IgD-negative memory B cell (primary cell): ENCODE measurements around the gene CCNY. TPM values are rescaled to one million over a fixed set of nuclear protein-coding genes. Genes with fewer than 3 reads are reported as not detected.
"Not testable (repeated sequence)": the region's sequence is repeated elsewhere in the genome, so short reads cannot be mapped to it uniquely, and the experiment has no call there.

ENCODE experiments used
- H3K27ac Mint-ChIP-seq, 3 donors: one replicate each; pipeline ENCODE4 v1.8.0; 2020 to 2022; ENCODE audit warnings: mild to moderate bottlenecking in 3 of 3, mixed read lengths in 3 of 3, moderate library complexity in 1 of 3
- H3K27me3 Mint-ChIP-seq: one replicate; pipeline ENCODE4 v1.8.0; 2021; ENCODE audit warnings: mixed read lengths
- H3K36me3 Mint-ChIP-seq: one replicate; pipeline ENCODE4 v1.8.0; 2020; ENCODE audit warnings: mild to moderate bottlenecking, mixed read lengths
- H3K4me1 Mint-ChIP-seq, 3 donors: one replicate each; pipeline ENCODE4 v1.8.0; 2020 to 2022; ENCODE audit warnings: mixed read lengths in 3 of 3, mild to moderate bottlenecking in 1 of 3
- H3K4me3 Mint-ChIP-seq, 4 donors: one replicate each; pipeline ENCODE4 v1.8.0; 2020 to 2022; ENCODE audit warnings: mild to moderate bottlenecking in 4 of 4, mixed read lengths in 4 of 4, moderate library complexity in 3 of 4
- H3K9me3 Mint-ChIP-seq, 3 donors: one replicate each; pipeline ENCODE4 v1.8.0; 2020 to 2021; ENCODE audit warnings: mixed read lengths in 3 of 3, mild to moderate bottlenecking in 1 of 3
- polyA plus RNA-seq: library from polyadenylated mRNA; unstranded; fragments of 300-500 nt; fragmentation: Illumina TruSeq; gene quantifications from one replicate; pipeline ENCODE4 v1.2.3, GENCODE V29; 2021

Gene CCNY
- polyA plus RNA-seq, 1 donor from 2014 or later = 8.3 TPM

DNA sequence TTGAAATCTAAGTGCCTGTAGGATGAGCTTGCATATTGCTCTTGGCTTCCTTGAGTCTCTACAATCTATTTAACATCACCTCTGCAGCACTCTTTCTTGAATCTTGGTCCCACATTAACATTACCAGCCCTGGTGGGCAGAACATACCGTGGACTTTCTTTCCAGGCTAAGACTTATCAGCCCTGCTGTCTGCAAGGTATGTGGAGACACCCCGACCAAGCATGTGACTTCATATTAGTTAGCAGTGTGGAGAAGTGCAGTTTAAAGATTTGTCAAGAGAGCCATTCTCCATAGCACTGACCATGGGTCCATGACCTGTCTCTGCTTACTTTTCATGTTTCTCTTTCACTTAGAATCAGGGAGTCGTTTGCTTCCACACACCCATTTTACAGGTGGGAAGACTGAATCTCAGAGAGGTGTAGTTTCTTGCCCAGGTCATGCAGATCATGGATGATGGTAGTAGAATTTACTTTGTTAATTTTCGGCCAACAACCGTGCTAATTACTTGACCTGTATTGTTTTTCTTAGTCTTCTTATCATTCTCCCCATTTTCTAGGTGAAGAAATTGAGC is 6.0 kb downstream of the CCNY start:
- no peaks in the 10 kb centered on the region for H3K36me3 Mint-ChIP-seq
- H3K9me3 Mint-ChIP-seq = no peaks in the 10 kb centered on the region
- H3K4me3 Mint-ChIP-seq = peak overlapping the region in 2 of 4 donors; percentile 45 to 53

GRCh38 chr10:35343739-35344138 is 7.4 kb downstream of the CCNY start:
- Mint-ChIP-seq H3K4me1 (peaks cover 32 to 55% (median 43%) of the 10 kb centered on the region in 3 donors), H3K27me3 (no peaks in the 10 kb centered on the region), H3K27ac (no peak overlapping the region), H3K9me3 (no peaks in the 10 kb centered on the region), H3K4me3 (no peak overlapping the region), H3K36me3 (no peaks in the 10 kb centered on the region)

More for the DNA sequence above, 6.0 kb downstream of the CCNY start:
- no peak overlapping the region for H3K27ac Mint-ChIP-seq
- no peaks in the 10 kb centered on the region for H3K27me3 Mint-ChIP-seq
- H3K4me1 Mint-ChIP-seq = peaks cover 43 to 58% (median 44%) of the 10 kb centered on the region in 3 donors

GRCh38 chr10:35345383-35345742 is 9.1 kb downstream of the CCNY start:
- H3K27ac Mint-ChIP-seq = no peak overlapping the region

GRCh38 chr10:35346248-35346647 is 9.9 kb downstream of the CCNY start:
- H3K36me3 Mint-ChIP-seq = no peaks in the 10 kb centered on the region
- H3K27me3 Mint-ChIP-seq = no peaks in the 10 kb centered on the region
- H3K4me1 Mint-ChIP-seq = peaks cover 26 to 54% (median 38%) of the 10 kb centered on the region in 3 donors
- H3K4me3 Mint-ChIP-seq = no peak overlapping the region
- H3K27ac Mint-ChIP-seq = no peak overlapping the region
- H3K9me3 Mint-ChIP-seq = no peaks in the 10 kb centered on the region

More at GRCh38 chr10:35345383-35345742, 9.1 kb downstream of the CCNY start:
- H3K36me3 Mint-ChIP-seq = no peaks in the 10 kb centered on the region
- H3K9me3 Mint-ChIP-seq = no peaks in the 10 kb centered on the region
- H3K4me1 Mint-ChIP-seq = peaks cover 25 to 52% (median 36%) of the 10 kb centered on the region in 3 donors
- H3K4me3 Mint-ChIP-seq = peak overlapping the region in 1 of 4 donors; percentile 33
- no peaks in the 10 kb centered on the region for H3K27me3 Mint-ChIP-seq

DNA sequence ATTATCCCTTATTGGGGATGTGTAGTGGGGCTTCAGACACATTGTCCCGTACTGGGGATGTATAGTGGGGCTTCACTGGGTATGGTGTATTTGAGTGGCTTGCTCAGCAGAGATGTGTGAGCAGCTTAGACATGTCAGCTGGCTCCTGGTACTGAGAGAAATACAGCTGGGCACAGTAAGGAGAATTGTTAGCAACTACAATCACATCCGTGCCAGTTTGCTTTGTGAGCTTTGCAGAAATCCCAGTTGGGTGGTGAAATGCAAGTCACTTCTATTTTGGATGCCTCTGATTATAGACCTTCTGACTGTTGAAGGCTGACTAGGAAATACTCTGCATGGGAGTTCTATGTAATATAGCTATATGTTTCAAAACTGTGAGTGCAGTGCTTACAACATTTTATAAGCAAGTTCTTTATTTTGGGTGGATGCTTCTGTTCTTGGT is 10.8 kb downstream of the CCNY start:
- Mint-ChIP-seq H3K27ac (no peak overlapping the region), H3K9me3 (no peaks in the 10 kb centered on the region), H3K27me3 (no peaks in the 10 kb centered on the region), H3K4me1 (peaks cover 26 to 51% (median 37%) of the 10 kb centered on the region in 3 donors), H3K36me3 (no peaks in the 10 kb centered on the region), H3K4me3 (peak overlapping the region in 1 of 4 donors; percentile 10)

DNA sequence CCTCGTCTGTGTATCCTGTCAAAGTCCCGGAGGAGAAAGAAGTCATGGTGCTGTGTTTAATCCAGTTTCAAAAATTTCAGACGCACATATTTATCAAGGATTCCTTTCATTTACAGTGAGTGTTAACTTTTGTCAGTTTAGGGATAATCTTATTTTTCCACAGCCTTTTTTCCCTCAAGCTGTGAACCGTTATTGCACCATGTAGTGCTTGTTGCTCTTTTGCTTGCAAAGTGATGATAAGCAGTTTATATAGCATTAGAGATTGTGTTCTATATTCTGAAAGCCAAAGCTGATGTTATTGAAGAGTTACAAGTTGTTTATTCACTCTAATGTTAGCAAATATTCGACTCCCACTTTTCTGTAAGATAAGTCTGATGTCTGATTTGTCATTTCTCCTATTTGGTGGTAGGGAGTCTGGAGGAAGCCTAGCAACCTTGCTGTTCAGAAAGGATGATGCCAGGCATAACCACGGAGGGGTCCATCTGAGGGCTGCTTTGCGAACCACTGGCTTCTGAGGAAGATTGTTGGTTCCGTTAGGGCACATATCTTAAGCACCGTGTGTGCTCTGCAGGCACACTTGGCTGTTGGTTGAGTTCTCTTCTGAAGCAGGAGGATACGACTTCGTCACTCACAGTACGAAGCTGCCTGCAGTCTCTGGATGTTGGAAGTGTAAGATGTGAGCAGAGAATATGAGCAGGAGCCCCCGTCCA is 11.7 kb downstream of the CCNY start:
- H3K9me3 Mint-ChIP-seq = no peaks in the 10 kb centered on the region
- no peaks in the 10 kb centered on the region for H3K27me3 Mint-ChIP-seq
- H3K27ac Mint-ChIP-seq = peak overlapping the region in 1 of 3 donors; percentile 92
- no peak overlapping the region for H3K4me3 Mint-ChIP-seq
- H3K36me3 Mint-ChIP-seq = peaks cover 5% of the 10 kb centered on the region
- peaks cover 34 to 55% (median 42%) of the 10 kb centered on the region in 3 donors for H3K4me1 Mint-ChIP-seq

- Mint-ChIP-seq H3K27me3 (no peaks in the 10 kb centered on the region), H3K4me3 (no peak overlapping the region), H3K36me3 (peaks cover 5% of the 10 kb centered on the region), H3K9me3 (no peaks in the 10 kb centered on the region), H3K27ac (peak overlapping the region in 1 of 3 donors; percentile 92), H3K4me1 (peaks cover 42 to 60% (median 49%) of the 10 kb centered on the region in 3 donors)
Measured at GRCh38 chr10:35348609-35349388, 12.5 kb downstream of the CCNY start.

GRCh38 chr10:35349389-35349915 is 13.1 kb downstream of the CCNY start:
- no peaks in the 10 kb centered on the region for H3K27me3 Mint-ChIP-seq
- peak overlapping the region in 1 of 4 donors; percentile 45 for H3K4me3 Mint-ChIP-seq
- H3K4me1 Mint-ChIP-seq = peaks cover 47 to 62% (median 51%) of the 10 kb centered on the region in 3 donors
- peak overlapping the region in 1 of 3 donors; percentile 92 for H3K27ac Mint-ChIP-seq
- peaks cover 5% of the 10 kb centered on the region for H3K36me3 Mint-ChIP-seq
- H3K9me3 Mint-ChIP-seq = no peaks in the 10 kb centered on the region

- H3K4me1 Mint-ChIP-seq = peaks cover 54 to 69% (median 61%) of the 10 kb centered on the region in 3 donors
- no peak overlapping the region for H3K27ac Mint-ChIP-seq
- H3K27me3 Mint-ChIP-seq = no peaks in the 10 kb centered on the region
- H3K4me3 Mint-ChIP-seq = peak overlapping the region in 1 of 4 donors; percentile 53
- no peaks in the 10 kb centered on the region for H3K9me3 Mint-ChIP-seq
- H3K36me3 Mint-ChIP-seq = peaks cover 7% of the 10 kb centered on the region
Measured at GRCh38 chr10:35351021-35351420, 14.7 kb downstream of the CCNY start.

GRCh38 chr10:35352097-35352496 is 15.8 kb downstream of the CCNY start:
- H3K27ac Mint-ChIP-seq = no peak overlapping the region
- no peaks in the 10 kb centered on the region for H3K27me3 Mint-ChIP-seq
- H3K36me3 Mint-ChIP-seq = peaks cover 7% of the 10 kb centered on the region
- peaks cover 56 to 75% (median 63%) of the 10 kb centered on the region in 3 donors for H3K4me1 Mint-ChIP-seq
- no peaks in the 10 kb centered on the region for H3K9me3 Mint-ChIP-seq
- H3K4me3 Mint-ChIP-seq = peak overlapping the region in 1 of 4 donors; percentile 74

- H3K36me3 Mint-ChIP-seq = peaks cover 8% of the 10 kb centered on the region
- peak overlapping the region in 1 of 3 donors; percentile 24 for H3K27ac Mint-ChIP-seq
- H3K27me3 Mint-ChIP-seq = no peaks in the 10 kb centered on the region
- H3K4me1 Mint-ChIP-seq = peaks cover 55 to 75% (median 63%) of the 10 kb centered on the region in 3 donors
- peak overlapping the region in 2 of 4 donors; percentile 74 to 88 for H3K4me3 Mint-ChIP-seq
- no peaks in the 10 kb centered on the region for H3K9me3 Mint-ChIP-seq
Measured at GRCh38 chr10:35352512-35352911, 16.2 kb downstream of the CCNY start.

- Mint-ChIP-seq H3K27me3 (no peaks in the 10 kb centered on the region), H3K27ac (peak overlapping the region in 1 of 3 donors; percentile 80), H3K4me1 (peaks cover 59 to 76% (median 62%) of the 10 kb centered on the region in 3 donors), H3K36me3 (peaks cover 8% of the 10 kb centered on the region), H3K9me3 (no peaks in the 10 kb centered on the region), H3K4me3 (peak overlapping the region in 1 of 4 donors; percentile 88)
Measured at GRCh38 chr10:35353395-35353794, 17.1 kb downstream of the CCNY start.

- peaks cover 8% of the 10 kb centered on the region for H3K36me3 Mint-ChIP-seq
- H3K9me3 Mint-ChIP-seq = no peaks in the 10 kb centered on the region
- no peaks in the 10 kb centered on the region for H3K27me3 Mint-ChIP-seq
- H3K27ac Mint-ChIP-seq = peak overlapping the region in 1 of 3 donors; percentile 80
- H3K4me3 Mint-ChIP-seq = peak overlapping the region in 1 of 4 donors; percentile 88
- peaks cover 59 to 76% (median 64%) of the 10 kb centered on the region in 3 donors for H3K4me1 Mint-ChIP-seq
Measured at GRCh38 chr10:35353805-35354204, 17.5 kb downstream of the CCNY start.

GRCh38 chr10:35354257-35354656 is 17.9 kb downstream of the CCNY start:
- H3K27ac Mint-ChIP-seq = peak overlapping the region in 1 of 3 donors; percentile 79
- peaks cover 11% of the 10 kb centered on the region for H3K36me3 Mint-ChIP-seq

More at GRCh38 chr10:35354257-35354656, 17.9 kb downstream of the CCNY start:
- peak overlapping the region in 1 of 4 donors; percentile 40 for H3K4me3 Mint-ChIP-seq
- not testable (repeated sequence) for H3K27me3 Mint-ChIP-seq, H3K9me3 Mint-ChIP-seq
- peaks cover 61 to 74% (median 64%) of the 10 kb centered on the region in 3 donors for H3K4me1 Mint-ChIP-seq
